22Rv1 (cell line): ENCODE measurements around the gene KRT17.

ENCODE experiments used
- H3K27ac ChIP-seq: fragments of 450-650 bp; 2 replicates; pipeline ENCODE4 v1.5.1; 2017
- ZFX ChIP-seq: fragments of 450-650 bp; IDR thresholded peaks from 2 replicates; pipeline ENCODE4 v1.6.1; 2017; ENCODE audit warnings: antibody characterized with exemption, borderline replicate concordance
- TF ChIP-seq, protein P1 (sequence below): fragments of 450-650 bp; IDR thresholded peaks from 2 replicates; pipeline ENCODE4 v1.5.1; 2017; ENCODE audit warnings: mild to moderate bottlenecking

KRT17 gene

DNA sequence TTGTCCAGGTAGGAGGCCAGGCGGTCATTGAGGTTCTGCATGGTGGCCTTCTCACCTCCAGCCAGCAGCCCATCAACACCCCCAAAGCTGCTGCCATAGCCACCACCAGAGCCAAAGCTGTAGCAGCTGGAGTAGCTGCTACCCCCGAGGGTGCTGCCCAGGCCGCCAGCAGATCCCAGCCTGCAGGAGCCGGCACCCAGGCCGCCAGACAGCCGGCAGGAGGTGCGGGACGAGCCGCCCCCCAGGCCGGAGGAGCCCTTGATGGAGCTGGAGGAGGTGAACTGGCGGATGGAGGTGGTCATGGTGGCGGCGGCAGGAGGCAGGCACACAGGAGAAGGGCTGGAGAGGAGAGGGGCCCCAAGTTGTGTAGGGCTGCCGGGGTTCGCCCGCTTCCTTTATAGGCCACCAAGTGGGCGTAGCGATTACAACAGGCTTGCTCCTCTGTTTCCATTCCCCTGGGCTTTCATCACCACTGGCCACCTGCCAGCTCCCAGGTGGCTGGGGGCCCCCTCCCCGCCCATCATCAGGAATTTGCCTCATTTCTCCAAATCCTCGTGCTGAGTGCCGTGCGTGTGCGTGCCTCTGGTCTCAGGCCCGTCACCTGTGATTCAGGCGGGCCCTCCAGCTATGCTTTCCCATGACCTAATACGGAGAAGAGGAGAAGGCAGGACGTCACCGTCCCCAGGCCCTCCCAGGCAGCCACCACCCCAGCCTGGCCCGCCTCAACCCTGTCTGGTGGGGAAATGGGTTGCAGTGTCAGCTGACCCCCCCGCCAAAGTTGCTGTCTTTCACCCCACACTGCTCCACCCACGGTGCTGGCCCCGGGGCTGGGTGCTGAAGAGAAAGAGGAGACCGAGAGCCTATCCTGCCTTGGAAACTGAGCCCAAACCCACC, at the start of gene KRT17:
KRT17 (minus strand) TSS at position 368 of the 894 bp plus-strand sequence; CDS start at position 302, 66 bp downstream.
- no peak within 1 kb of the TSS for H3K27ac ChIP-seq
- no peak for TF ChIP-seq ZFX
- TF ChIP-seq, protein P1, sequence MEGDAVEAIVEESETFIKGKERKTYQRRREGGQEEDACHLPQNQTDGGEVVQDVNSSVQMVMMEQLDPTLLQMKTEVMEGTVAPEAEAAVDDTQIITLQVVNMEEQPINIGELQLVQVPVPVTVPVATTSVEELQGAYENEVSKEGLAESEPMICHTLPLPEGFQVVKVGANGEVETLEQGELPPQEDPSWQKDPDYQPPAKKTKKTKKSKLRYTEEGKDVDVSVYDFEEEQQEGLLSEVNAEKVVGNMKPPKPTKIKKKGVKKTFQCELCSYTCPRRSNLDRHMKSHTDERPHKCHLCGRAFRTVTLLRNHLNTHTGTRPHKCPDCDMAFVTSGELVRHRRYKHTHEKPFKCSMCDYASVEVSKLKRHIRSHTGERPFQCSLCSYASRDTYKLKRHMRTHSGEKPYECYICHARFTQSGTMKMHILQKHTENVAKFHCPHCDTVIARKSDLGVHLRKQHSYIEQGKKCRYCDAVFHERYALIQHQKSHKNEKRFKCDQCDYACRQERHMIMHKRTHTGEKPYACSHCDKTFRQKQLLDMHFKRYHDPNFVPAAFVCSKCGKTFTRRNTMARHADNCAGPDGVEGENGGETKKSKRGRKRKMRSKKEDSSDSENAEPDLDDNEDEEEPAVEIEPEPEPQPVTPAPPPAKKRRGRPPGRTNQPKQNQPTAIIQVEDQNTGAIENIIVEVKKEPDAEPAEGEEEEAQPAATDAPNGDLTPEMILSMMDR = no peak

DNA sequence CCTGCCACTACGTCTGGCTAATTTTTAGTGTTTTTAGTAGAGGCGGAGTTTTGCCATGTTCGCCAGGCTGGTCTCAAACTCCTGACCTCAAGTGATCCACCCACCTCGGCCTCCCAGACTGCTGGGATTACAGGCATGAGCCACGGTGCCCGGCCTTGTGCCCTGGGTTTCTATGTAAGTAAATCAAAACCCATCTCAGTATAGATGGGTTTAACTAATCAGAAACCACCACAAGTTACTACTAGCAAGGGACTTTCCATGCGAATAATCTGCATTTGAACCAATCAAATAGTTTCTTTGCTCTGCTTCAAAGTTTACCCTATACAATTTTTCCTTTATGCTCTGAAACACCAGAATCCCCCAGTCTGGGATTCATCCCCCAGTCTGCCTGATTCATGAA, 47.8 kb upstream of the KRT17 start:
- TF ChIP-seq, protein P1 = no peak
- no peak for TF ChIP-seq ZFX
- H3K27ac ChIP-seq = no peak overlapping the region

DNA sequence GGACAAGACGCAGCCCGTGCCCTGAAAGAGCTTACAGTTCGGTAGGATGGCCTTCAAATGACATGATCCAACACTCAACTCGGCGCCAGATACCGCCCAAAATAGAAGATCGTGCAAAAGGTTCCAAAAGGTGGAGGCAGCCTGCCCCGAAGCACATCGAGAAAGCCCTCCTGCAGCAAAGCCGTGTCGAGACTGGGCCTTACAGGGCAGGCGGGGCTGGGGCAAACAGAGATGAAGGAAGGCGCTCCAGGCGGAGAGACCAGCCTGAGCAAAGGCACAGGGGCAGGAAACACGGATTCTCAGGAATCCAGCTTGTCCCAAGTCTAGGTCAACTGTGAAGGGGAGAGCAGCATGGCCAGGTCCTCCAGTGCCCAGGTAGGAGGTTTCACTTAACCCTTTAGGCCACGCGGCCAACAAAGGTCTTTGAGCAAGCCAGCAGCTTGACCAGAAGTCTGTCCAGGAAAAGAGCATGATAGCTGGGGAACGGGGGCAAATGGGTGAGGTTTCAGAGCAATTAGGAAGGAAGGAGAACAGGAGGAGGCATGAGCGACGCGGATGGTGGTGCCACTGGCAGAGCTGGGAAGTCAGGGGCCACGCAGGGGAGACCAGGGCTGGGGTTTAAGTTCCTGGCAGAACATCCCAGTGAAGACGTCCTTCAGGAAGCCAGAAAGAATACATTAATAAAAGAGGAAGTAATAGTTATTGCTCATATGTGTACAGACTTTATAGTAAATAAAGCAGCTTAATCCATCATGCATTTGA, 43.1 kb upstream of the KRT17 start:
- TF ChIP-seq, protein P1 = peak; percentile 28
- TF ChIP-seq ZFX = no peak
- no peak overlapping the region for H3K27ac ChIP-seq

DNA sequence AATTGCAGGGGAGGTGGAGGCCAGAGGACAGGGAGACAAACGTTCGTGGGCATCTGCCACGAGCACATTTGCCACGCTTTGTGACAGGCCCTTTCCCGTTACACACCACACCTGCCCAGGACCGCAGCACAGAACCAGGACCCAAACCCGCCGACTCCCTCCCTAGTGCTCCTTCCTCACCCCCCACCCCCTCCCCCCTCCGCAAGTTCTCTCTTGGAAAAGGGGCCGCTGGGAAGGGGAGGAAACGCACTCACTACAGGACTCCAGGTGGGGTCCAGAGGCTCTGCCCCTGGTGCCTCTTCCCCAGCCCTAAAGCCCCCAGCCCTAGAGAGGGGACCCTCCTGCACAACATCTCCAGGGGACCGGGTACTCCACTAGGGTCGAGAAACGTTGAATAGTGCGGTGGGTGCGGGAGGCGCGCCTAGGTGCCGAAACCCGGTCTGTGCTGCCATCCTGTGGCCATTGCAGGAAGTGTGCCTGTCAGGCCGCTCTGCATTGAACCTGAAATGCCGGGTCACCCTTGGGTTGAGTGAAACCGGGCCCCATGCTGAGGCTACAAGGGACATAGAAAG, 42.4 kb upstream of the KRT17 start:
- TF ChIP-seq ZFX = no peak
- TF ChIP-seq, protein P1 = peak; percentile 87
- peak overlapping the region; percentile 50 for H3K27ac ChIP-seq

DNA sequence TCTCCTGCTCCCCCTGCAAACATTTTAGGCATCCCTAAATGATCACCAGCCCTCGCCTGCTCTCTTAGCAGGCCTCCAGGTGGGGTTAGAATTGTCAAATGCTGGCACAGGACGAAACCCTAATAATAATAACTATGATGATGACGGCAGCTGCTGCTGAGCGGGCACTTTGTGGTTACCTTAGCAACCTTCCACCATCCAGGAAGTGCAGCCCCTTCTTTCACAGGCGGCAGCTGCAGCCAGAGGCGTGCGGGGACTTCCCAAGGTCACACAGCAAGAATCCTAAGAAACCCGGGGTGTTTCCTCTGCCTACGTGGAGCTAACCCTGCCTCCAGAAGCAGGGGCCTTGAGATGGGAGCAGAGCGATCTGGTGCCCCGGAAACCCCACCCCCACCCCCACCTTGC, 41.9 kb upstream of the KRT17 start:
- TF ChIP-seq ZFX = no peak
- TF ChIP-seq, protein P1 = no peak; the same call in none of the 2 replicates
- H3K27ac ChIP-seq = peak overlapping the region; percentile 50

DNA sequence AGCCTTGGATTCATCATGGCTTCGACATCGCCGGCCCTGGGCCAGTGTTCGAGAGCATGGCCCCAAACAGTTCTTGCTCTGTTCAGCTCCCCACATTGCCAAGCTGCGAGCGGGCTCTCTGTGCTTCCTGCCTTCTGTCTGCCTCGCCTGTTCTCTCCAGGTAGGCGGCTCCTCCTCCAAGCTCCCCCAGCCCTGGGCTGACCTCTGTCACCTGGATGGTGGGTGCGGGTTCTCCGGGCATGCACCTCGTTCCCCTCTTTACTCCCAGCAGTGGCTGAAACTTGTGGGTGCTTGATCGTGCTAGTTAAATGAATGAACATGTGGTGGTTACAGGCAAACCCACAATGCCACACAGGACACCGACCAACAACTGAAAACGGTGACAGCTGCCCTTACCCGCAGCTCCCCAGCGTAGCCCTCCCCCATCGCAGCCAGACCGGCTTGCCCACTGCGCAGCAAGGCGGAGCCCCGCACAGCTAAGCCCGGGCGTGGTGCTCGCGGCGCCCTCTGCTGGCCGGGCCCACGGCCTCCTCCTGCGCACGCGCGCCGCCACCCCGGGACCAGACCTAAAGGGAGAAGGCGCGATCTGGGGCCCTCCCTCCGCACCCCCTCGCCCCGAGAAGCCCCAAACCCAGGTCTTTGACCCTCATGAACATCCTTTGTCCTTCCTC, 41.3 kb upstream of the KRT17 start:
- peak overlapping the region; percentile 50 for H3K27ac ChIP-seq
- TF ChIP-seq ZFX = no peak
- TF ChIP-seq, protein P1 = peak; percentile 98
